Measurements from ENCODE around the gene C1QTNF3.

Gene C1QTNF3

DNA sequence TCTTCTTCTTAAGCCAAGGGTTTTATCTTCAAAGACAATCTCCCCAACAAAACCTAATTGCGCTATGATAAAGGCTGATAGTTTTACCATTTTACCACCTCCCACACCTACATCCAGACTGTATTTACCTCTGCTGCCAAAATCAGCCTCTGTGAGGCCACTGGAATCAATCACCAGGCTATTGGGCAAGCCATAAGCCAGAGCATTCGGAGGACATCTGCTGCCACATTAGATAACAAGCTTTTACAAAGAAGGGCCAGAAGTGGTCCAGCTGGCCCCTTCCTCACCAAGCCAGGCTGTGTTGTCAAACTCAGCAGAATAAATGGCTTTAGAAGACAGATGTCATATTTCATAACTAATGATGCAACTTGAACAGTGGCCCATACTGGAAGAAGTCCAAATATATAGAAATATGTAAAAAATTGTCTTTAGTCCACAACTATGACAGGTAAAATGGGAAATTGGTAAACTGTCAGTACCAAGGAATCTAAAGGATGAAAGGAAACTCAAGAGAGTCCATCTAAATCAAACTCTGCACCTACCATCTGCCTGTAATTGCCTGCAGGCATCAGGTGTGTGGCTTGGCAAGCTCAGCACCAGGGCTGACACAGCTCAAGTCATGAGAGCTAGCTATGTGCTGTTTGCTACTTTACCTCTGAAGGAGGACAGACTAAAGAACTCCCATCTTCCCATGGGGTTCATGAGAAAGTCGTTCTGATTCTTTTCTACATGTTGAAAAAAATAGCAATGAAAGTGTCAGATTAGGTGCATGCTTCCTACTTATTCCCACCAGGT, 74.6 kb downstream of the C1QTNF3 start:
- no peak overlapping the region for H3K9ac ChIP-seq (ENCODE audit: low read depth in 1 of 2, low read length in 2 of 2)
- H3K4me1 ChIP-seq (ENCODE audit: control insufficient read depth in 2 of 2, insufficient read depth in 2 of 2, low read length in 2 of 2), result no peaks in the 10 kb centered on the region
- H3K9me3 ChIP-seq (ENCODE audit: control insufficient read depth in 2 of 2, low read length in 2 of 2), result no peaks in the 10 kb centered on the region
- H3K4me3 ChIP-seq (ENCODE audit: low read length in 2 of 2), result no peak overlapping the region
- H3K27ac ChIP-seq (ENCODE audit: low read depth in 2 of 2, low read length in 2 of 2), result no peak overlapping the region
- H3K27me3 ChIP-seq (ENCODE audit: control insufficient read depth in 2 of 2, insufficient read depth in 2 of 2, low read length in 2 of 2), result no peaks in the 10 kb centered on the region
- H3K36me3 ChIP-seq (ENCODE audit: control insufficient read depth in 2 of 2, insufficient read depth in 2 of 2, low read length in 2 of 2), result no peaks in the 10 kb centered on the region
